ENCODE results near the gene LGR4. TPM values are rescaled to one million over a fixed set of nuclear protein-coding genes. Genes with fewer than 3 reads are reported as not detected.

LGR4 gene
- total and polyA plus RNA-seq, 9 of the 15 experiments (the other 6 are each of a cell fraction or from before 2014, with no cell fraction given) = 0.94 to 10.1 (median 5.8) TPM

DNA sequence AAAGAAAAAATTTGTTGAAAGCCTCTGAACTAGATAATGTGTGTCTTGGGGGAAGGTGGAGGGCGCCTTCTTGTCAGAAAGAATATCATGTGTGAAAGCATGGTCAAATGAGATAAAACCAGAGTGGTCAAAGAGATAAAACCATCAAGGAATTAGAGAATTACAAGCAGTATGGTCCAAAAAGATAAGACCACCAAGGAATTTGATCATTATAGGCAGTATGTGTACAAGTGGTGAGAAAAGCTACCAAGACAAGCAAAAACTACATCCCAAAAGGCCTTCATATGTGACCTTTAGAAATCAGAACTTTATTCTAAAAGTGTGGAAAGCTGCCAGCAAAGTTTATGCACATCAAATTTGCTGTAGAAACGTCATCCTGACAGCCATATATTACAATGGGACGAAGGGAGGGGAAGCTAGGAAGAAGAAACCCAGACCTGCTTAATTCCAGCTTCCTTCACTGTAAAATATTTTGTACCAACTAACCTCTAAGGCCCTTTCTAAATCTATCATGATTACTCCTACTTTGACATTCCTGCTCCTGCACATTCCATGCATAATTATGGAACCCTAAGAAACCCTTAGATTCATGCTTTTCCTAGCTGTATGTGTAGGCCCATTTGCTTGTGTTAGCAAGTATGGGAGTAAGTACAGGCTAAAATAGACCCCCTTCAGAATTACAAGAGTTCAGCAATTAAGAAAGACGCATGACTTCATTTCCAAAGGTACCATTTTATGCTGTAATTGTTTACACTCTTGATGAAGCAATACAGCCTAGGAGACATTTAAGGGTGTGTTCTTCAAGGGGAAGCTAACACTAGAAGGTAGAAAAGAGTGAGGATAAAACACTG lies 51.6 kb downstream of the LGR4 start (continued):
- TF ChIP-seq, protein P1, sequence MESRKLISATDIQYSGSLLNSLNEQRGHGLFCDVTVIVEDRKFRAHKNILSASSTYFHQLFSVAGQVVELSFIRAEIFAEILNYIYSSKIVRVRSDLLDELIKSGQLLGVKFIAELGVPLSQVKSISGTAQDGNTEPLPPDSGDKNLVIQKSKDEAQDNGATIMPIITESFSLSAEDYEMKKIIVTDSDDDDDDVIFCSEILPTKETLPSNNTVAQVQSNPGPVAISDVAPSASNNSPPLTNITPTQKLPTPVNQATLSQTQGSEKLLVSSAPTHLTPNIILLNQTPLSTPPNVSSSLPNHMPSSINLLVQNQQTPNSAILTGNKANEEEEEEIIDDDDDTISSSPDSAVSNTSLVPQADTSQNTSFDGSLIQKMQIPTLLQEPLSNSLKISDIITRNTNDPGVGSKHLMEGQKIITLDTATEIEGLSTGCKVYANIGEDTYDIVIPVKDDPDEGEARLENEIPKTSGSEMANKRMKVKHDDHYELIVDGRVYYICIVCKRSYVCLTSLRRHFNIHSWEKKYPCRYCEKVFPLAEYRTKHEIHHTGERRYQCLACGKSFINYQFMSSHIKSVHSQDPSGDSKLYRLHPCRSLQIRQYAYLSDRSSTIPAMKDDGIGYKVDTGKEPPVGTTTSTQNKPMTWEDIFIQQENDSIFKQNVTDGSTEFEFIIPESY (CRISPR knock-in tag; IDR thresholded peaks at IDR 0.05) = no peak
- no peak; the same call in 1 of the 2 replicates for TF ChIP-seq EZH2 (IDR thresholded peaks at IDR 0.05; ENCODE audit: borderline replicate concordance, low read depth, low read length)
- no peak for TF ChIP-seq ZNF830 (CRISPR knock-in tag; IDR thresholded peaks at IDR 0.05)
- TF ChIP-seq SREBF1 (IDR thresholded peaks at IDR 0.05; ENCODE audit: borderline replicate concordance, low read depth, low read length) = no peak
- TF ChIP-seq ZC3H8 (IDR thresholded peaks at IDR 0.05) = no peak
- TF ChIP-seq ZNF263 (CRISPR knock-in tag; IDR thresholded peaks at IDR 0.05; ENCODE audit: borderline replicate concordance) = no peak
- 0 out of 2 replicates have a peak, but pooled peaks have one; percentile 27 for TF ChIP-seq ATF3 (IDR thresholded peaks at IDR 0.05)
- 0 out of 2 replicates have a peak, but pooled peaks have one; percentile 30 for TF ChIP-seq ATF3 (CRISPR knock-in tag; conservative IDR thresholded peaks at IDR 0.05)
- no peak for TF ChIP-seq RFX5 (IDR thresholded peaks at IDR 0.05; ENCODE audit: low read depth, low read length)
- TF ChIP-seq ZNF445 (CRISPR knock-in tag; IDR thresholded peaks at IDR 0.05; ENCODE audit: low read depth) = no peak
- TF ChIP-seq, protein P2, sequence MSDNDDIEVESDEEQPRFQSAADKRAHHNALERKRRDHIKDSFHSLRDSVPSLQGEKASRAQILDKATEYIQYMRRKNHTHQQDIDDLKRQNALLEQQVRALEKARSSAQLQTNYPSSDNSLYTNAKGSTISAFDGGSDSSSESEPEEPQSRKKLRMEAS (CRISPR knock-in tag; IDR thresholded peaks at IDR 0.05) = no peak
- TF ChIP-seq PPARD (CRISPR knock-in tag; IDR thresholded peaks at IDR 0.05) = no peak
- TF ChIP-seq ZNF217 (CRISPR knock-in tag; IDR thresholded peaks at IDR 0.05) = no peak
- TF ChIP-seq SMARCE1 (IDR thresholded peaks at IDR 0.05) = peak; percentile 98
- no peak for TF ChIP-seq POLR2G (IDR thresholded peaks at IDR 0.05; ENCODE audit: low read depth, low read length)
- TF ChIP-seq, protein P3, sequence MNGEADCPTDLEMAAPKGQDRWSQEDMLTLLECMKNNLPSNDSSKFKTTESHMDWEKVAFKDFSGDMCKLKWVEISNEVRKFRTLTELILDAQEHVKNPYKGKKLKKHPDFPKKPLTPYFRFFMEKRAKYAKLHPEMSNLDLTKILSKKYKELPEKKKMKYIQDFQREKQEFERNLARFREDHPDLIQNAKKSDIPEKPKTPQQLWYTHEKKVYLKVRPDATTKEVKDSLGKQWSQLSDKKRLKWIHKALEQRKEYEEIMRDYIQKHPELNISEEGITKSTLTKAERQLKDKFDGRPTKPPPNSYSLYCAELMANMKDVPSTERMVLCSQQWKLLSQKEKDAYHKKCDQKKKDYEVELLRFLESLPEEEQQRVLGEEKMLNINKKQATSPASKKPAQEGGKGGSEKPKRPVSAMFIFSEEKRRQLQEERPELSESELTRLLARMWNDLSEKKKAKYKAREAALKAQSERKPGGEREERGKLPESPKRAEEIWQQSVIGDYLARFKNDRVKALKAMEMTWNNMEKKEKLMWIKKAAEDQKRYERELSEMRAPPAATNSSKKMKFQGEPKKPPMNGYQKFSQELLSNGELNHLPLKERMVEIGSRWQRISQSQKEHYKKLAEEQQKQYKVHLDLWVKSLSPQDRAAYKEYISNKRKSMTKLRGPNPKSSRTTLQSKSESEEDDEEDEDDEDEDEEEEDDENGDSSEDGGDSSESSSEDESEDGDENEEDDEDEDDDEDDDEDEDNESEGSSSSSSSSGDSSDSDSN (IDR thresholded peaks at IDR 0.05; ENCODE audit: borderline replicate concordance in 1 of 2, low read depth in 2 of 2, low read length in 2 of 2) = no peak
- TF ChIP-seq ZNF780A (CRISPR knock-in tag; IDR thresholded peaks at IDR 0.05) = no peak
- no peak for TF ChIP-seq RBM22 (IDR thresholded peaks at IDR 0.05; ENCODE audit: low read depth, low read length, poor library complexity, severe bottlenecking)
- no peak for TF ChIP-seq BMI1 (IDR thresholded peaks at IDR 0.05; ENCODE audit: low read length)
- peak; percentile 23; the same call in 1 of the 2 replicates for TF ChIP-seq ZNF75A (CRISPR knock-in tag; IDR thresholded peaks at IDR 0.05)
- TF ChIP-seq DPF2 (IDR thresholded peaks at IDR 0.05) = peak; percentile 99
- no peak for TF ChIP-seq CBX5 (IDR thresholded peaks at IDR 0.05; ENCODE audit: borderline replicate concordance, low read depth)
- peak; percentile 53 for TF ChIP-seq DACH1 (IDR thresholded peaks at IDR 0.05; ENCODE audit: partially characterized antibody)
- TF ChIP-seq HDGF (IDR thresholded peaks at IDR 0.05) = no peak
- peak; percentile 72 for TF ChIP-seq FOSL1 (tag; conservative IDR thresholded peaks at IDR 0.05)
